NCI-H1048 (cell line): ENCODE data around the gene MTG2.
"Not testable (repeated sequence)": the region's sequence is repeated elsewhere in the genome, so short reads cannot be mapped to it uniquely, and the experiment has no call there.

ENCODE experiments used
- DNase-seq: peaks from one replicate; lab custom pipeline; 2025; lab: John Stamatoyannopoulos, UW

Gene MTG2

DNA sequence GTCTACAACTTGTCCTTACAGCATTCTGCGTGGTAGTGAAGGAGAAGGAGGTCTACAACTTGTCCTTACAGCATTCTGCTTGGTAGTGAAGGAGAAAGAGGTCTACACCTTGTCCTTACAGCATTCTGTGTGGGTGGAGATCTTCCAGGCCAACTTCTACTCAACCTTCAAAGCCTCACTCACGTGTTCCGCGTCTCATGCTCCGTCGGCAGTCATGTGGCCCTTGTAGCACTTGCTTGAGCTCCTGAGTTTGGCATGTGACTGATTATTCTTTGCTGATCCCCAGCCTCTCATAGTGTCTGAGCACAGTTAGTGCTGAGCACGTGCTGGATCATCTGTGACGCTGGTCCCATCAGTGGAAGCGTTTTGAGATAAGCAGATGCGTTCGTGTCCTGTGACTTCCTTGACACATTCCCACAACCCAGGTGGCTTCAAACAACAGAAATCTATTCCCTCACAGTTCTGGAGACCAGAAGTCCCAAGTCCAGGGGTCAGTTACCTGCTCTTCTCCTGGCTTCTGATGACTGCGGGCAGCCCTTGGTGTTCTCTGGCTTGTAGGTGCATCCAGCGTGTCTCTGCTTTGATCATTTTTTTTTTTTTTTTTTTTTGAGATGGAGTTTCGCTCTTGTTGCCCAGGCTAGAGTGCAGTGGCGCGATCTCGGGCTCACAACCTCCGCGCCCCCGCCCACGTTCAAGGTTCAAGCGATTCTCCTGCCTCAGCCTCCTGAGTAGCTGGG is 36.6 kb upstream of the MTG2 start:
- DNase-seq: no peak

DNA sequence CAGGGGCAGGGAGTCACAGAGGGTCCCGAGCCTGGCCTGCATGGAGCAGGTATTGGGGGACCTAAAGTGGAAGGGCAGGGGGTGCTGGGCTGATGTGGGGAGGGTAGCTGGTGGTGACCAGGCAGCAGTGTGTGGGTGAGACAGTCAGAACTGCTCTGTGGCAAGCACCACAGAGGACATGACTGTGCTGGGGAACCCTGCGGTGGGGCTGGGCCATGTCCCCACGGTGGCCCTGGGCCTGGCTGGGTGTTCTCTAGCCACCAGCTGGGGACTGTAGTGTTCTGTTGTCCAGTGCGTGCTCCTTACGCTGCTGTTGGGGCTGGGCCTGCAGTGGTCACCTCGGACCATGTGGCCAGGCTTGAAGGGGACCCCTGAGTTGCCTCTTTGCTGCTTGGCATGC is 35.7 kb upstream of the MTG2 start:
- no peak for DNase-seq

DNA sequence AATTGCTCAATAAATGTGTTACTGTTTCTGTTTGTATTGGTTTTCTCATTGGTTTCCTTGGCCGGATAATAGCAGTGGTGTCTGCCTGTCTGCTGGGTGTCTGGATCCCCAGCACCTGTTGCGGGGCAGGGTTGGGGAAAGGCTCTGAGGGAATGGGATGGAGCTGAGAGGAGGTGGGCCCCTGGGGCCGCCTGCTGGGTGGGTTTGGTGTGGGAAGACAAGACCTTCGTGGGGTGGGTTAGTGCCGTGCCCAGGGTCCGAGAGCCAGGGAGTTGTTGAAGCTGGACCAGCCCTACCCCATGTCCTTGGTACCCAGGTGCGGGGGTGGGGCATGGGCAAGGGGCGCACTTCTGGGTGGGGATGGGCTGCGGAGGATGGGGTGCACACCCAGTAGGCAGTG is 35.3 kb upstream of the MTG2 start:
- no peak for DNase-seq

DNA sequence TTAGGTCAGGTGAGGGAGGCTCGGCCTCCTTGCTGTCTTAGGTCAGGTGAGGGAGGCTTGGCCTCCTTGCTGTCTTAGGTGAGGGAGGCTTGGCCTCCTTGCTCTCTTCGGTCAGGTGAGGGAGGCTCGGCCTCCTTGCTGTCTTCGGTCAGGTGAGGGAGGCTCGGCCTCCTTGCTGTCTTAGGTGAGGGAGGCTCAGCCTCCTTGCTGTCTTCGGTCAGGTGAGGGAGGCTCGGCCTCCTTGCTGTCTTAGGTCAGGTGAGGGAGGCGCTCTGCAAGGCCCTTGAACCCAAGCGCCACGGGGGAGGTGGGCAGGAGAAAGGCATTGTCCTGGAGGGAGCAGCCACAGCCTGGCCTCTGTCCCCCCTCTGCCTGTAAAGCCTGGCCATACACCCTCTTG is 34.4 kb upstream of the MTG2 start:
- not testable (repeated sequence) for DNase-seq

DNA sequence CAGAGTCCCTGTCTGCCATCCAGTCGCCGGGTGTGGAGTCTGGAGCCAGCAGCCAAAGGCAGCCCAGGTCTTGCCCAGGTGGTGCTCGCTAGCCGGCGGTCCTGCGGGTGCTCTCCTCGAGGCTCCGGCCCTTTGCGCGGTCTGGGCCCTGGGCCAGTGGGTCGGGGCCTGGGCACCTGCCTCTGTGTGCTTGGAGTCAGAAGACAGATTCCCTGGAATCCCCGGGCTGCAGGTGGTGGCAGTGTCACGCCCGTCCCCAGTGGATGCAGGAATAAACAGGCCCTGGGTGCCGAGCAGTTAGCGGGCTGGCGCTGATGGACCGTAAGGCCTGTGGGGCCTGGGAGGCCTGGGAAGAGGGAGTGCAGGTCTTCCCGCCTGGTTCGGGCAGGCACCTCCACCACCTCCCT is 33.9 kb upstream of the MTG2 start:
- no peak for DNase-seq

DNA sequence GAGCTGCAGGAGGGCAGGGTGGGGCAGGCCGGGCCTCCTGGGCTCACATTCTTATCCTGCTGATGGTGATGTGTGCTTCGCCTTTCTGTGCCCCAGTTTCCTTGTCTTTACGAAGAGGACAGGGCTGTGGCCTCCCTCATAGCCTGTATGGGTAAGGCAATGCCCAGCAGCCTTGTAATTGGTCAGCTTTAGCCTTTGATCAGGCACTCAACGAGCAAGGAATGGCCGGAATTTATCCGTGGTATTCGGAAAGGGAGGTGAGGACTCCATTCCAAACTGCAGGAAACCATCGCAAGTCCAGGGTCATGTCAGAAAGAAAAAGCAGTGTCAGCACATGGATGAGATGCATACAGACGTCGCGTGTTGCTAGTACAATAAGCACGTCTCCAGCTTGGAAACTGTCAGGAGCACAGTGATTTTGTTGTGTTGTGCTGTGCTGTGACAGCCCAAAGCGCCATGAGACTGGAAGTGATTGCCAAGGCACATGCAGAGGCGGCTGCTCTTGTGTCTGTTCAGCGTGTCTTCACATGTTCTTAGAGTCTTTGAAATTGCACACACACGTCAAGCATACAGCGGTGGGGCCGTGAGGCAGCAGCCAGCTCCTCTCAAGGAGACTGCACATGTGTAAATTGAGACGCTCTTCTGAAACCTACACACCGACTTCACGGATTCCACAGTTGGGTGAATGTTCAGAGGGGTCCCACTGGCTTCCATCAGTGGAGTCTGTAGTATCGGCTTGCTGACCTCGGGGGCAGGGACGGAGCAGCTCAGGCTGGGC is 33.1 kb upstream of the MTG2 start:
- DNase-seq: no peak

DNA sequence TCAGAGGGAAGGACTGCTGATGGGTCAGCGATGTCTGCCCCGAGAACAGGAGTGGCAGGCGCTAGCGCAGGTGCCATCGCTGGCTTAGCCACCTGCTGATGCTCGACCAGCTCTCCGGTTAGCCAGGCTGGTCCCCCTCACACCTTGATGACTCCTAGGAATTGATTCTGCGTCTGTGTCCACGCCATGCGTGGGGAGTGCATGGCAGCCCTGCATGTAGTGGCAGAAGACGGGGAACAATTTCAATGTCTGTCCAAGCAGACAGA is 32.6 kb upstream of the MTG2 start:
- DNase-seq: no peak

DNA sequence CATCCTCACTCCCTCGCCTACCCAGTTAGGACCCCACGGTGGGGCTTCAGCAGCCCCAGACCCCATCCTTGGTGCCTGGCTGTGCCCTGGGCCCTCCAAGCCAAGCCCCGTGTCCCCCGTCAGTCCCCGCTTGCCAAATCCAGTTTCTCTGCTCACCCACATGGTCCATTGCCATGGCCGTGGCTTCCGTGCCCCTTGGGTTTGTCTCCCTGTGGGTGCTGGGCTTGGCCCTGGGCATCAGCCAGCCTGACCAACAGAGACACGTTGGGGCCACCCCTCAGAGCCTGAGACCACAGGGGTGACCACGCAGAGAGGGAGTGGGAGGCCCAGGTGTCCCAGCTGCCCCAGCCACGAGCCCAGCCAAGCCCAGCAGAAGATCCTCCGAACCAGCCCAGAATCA is 31.6 kb upstream of the MTG2 start:
- DNase-seq: no peak

DNA sequence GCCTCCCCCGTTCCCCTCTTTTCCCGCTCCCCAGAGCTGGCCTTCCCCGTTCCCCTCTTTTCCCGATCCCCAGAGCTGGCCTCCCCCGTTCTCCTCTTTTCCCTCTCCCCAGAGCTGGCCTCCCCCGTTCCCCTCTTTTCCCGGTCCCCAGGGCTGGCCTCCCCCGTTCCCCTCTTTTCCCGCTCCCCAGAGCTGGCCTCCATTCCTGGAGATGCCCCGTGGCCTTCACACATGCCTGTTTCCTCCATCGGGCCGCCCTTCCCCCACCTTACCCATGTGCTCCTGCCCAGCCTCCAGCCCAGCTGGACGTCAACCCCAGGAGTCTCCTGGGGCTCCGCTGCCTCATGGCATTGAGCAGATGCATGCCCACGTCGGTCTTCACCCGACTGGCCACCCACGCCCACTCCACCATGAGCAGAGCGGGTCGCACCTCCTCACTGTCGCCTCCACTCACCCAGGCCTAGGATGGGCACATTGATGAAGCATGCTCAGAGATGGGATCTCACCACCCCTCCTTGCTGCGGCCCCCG is 30.9 kb upstream of the MTG2 start:
- DNase-seq: no peak

DNA sequence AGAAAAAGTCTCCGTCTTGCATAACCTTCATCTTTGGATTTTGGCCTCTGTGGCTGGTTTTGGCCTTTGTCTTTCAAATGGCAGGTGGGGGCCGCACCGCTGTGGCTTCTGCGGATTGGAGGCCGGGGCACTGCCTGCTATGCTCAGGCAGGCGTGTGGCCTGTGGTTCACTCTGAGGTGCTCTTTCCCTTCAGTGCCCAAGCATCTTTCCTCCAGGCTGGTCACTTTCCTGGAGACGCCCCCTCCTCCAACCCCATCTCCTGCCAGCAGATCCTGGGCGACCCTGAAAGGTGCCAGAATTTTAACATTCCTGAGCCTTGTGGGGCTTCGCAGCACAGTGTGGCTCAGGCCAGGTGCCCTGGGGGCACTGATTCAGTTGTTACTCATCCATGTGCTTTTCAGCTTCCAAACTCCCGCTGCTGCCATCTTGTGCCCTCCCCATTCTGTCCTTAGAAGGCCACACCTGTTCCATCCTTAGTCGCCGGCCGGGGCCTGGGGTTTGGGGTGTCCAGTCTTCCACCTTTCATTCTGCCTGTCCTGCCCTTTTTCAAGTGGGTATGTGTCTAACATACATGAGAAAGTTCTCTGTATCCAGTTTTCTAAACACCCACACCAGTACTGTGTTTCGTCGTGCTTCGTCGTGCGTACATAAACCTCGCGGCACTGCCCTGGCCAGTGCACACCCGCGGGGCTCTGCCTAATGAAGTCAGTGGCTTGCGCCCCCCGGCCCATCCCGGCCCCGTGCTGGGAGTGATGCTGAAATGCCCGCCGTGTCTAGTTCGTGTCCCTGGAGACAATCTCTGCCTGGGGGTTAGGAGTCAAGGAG is 27.2 kb upstream of the MTG2 start:
- DNase-seq: no peak

DNA sequence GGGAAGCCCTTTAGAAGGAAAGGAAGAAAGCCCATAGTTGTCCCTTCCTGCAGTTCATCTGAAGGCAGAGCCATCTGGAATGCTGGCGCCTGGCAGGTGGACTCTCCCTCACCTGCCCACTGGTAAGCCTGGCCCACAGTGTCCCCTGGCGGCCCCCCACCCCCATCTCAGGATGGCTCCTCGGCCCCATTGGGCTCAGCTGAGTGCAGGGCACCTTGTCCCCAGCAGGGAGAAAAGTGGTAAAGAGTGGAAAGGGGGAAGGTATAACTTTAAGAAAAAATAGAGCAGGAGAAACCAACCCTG is 26.6 kb upstream of the MTG2 start:
- DNase-seq: no peak

DNA sequence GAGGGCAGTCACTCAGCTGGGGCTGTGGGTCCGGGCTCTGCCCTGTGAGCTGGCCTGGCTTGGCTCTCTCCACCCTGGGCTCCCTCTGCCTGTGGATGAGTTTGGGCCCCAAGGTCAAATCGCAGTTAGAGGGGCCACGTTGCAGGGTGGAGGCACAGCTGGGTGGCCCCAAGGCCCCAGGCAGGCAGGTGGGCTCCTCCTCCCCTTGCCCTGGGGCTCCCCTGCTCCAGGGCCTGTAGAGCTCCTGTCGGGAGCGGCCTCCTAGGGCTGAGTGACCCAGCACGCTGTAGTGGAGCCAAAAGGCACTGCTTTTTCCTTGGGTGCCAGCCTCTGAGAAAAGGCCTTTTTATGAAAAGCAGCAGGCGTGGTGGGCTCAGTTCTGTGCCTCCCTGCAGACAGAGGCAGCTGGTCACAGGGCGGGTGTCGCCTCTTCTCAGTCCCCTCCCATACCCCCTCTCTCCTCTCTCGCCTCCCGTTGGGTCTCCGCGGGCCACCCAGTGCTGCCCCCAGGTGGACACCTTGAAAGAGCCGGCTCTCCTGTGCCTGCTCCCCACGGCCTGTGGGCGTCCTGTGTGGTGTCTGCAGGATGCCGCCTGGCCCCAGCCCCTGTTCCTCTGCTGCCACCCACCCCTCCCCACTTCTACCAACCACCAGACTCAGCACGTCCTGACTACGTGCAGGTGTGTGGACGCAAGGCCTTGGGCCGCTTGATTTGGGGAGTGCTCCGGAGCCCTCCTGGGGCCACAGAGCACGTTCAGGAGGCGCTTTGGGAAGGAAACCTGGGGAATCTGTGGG is 26.0 kb upstream of the MTG2 start:
- DNase-seq: no peak

DNA sequence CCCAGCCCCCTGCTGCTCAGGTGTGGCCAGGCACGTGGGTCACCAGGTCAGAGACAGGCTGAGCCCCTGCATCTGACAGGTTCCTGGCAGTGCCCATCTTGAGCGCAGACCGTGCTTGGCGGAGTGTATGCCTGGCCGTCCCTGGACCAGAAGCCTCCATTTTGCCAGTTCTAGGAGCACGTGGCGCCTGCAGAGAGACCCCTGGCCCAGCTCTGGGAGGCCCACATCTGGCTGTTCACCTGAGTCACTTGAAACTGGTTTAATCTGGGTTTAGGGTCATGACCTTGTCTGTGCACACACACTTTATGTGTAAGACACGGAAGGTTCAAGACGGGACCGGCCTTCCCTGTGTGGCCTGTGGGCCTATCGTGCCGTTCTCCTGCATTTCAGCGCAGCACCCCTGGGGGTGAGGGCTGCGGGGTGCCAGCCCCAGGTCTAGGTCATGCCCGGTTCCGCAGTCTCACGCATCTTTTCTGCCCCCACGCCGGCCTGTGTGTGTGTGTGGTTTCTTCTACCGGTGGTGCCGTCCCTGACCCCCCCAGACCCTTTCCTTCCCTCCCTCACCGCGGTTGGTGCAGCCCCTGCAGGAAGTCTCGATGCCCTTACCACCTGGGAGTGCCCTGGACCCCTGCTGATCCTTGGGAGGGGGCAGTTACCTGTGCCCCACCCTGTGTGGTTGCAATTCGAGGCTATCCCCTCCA is 25.3 kb upstream of the MTG2 start:
- no peak for DNase-seq

DNA sequence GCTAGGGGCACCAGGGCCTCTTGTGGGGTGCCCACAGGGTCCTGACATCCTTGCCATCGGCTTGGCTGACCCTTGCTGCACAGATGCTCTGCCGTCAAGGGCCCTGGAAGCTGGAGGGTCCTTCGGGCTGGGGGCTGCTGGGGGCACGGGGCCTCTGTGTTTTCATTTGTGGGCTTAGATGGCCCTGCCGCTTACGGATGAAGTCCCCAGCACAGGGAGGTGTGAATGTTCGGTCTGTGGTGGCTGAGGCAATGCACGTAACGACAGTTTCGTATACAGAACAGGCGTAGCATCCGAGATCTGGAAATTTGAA is 24.8 kb upstream of the MTG2 start:
- no peak for DNase-seq

DNA sequence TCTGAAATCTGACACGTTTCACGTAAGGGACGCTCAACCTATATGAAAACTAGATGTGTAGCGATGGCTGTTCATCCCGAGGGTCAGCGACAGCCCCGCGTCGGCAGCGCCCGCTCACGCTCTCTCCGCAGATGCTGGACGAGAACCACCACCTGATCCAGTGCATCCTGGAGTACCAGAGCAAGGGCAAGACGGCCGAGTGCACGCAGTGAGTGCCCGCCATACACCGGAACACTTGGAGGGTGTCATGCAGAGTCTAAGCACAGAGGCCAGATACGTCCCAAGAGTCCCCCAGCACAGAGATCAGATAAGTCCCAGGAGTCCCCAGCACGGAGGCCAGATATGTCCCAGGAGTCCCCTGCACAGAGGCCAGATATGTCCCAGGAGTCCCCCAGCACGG is 24.3 kb upstream of the MTG2 start:
- DNase-seq: no peak

DNA sequence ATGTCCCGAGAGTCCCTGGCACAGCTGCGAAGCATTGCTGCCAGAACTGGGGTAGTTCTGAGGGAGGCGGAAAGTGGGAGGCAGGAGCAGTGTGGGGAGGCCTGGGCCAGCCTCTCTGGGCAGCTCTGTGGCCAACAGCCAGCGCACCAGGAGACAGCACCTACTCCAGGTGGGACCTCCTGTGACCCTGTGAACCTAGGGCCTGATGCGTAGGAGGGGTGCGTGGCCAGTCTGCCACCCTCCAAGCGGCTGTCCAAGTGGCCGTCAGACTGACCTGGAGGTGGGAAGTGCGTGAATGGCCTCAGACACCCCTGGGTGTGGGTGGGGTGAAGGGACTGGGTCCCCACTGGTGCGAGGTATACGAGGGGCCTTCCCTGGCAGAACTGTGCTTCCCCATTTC is 23.8 kb upstream of the MTG2 start:
- DNase-seq: no peak

DNA sequence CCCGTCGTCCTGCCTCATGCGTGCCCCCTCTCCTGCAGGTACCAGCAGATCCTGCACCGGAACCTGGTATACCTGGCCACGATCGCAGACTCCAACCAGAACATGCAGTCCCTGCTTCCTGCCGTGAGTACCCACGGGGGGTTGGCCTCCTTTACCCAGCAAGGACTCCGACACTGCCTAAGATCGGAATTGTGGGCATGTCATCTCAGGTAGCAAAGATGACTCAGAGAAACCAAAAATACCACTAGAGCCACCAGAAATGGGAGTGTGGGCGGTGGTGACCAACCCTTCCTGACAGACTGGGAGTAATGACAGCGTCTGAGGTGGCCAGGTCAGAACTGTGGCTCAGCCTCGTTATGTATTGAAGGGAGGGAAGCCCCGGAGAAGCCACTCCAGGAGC is 23.0 kb upstream of the MTG2 start:
- DNase-seq: no peak

DNA sequence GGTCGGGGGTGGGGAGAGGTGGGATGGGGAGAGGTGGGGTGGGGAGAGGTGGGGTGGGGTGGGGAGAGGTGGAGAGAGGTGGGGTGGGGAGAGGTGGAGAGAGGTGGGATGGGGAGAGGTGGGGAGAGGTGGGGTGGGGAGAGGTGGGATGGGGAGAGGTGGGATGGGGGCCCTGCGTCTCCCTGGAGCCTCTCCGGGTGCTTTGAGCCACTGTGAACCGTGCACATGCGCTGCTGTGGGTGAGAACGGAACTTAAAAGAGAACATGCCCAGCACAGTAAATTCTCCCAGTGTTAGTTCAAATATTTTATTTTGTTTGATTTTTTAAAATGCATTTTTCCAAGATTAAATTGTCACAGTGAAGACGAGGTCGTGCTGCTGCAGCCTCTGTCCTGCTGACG is 22.6 kb upstream of the MTG2 start:
- no peak for DNase-seq

DNA sequence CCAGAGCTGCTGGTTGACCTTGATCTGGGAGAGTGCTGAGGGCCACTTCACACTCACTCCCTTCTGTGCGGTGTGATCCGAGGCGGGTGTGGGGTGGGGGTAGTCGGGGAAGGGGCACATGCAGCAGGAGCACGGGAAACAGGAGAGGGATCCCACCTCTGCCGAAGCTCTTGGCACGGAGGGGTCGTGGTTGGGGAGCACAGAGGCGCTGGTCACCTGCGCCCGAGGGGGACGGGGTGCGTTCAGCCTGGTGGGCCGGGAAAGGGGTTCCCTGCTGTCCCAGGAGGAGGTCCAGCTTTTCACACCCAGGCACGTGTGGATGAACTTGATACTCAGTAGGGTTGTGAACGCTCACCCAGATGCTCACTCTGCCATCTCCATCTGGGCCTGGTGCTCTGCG is 22.0 kb upstream of the MTG2 start:
- DNase-seq: no peak

DNA sequence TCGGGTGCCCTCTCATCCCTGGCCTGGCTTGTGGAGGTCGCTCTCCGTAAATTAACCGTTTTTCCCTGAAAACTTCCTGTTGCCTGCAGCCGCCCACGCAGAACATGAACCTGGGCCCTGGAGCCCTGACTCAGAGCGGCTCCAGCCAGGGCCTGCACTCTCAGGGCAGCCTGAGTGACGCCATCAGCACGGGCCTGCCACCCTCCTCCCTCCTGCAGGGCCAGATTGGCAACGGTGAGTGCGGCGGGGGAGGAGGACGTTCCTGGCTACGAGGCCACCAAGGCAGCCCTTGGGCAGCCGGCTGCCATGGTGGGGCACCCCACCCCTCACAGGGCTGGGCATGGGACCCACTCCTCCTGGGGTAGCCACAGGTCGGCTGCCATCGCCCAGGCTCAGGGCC is 21.5 kb upstream of the MTG2 start:
- no peak for DNase-seq

DNA sequence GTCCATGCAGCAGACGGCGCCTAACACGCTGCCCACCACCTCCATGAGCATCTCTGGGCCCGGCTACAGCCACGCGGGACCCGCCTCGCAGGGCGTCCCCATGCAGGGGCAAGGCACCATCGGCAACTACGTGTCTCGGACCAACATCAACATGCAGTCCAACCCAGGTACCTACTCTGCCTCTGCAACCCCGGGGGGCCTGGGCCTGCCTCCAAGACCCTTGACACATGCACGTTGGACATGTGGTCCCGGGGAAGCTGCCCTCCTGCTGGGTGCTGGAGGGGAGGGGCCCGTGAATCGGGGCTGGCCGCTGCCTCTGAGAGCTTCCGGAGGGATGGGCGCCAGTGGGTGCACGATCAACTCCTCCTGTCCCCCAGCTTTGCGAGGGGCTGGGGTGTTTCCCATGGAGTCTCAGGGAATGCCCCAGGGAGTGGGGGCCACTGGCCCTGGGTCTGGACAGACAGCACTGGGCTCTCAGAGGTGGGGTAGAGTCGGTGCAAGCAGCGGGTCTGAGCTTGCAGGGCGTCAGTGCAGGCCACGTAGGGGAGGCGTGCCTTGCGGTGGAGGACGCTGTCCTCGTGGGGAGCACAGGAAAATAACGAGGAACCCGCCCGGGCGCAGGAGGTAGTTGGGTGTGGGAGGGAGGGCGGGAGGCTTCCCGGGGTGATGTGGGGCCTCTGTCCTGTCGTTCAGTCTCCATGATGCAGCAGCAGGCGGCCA is 19.9 kb upstream of the MTG2 start:
- DNase-seq: no peak
